SK-N-SH (cell line): ENCODE results near the gene TMEM140.

Experiments used
- GABPA ChIP-seq: IDR thresholded peaks from 2 replicates; pipeline ENCODE4 v1.4.0; 2012; ENCODE audit warnings: low read depth, mild to moderate bottlenecking
- IRF3 ChIP-seq: fragments of 150-350 bp; IDR thresholded peaks from 2 replicates; pipeline ENCODE4 v1.6.1; 2016; ENCODE audit warnings: mild to moderate bottlenecking, low read depth, low read length
- RAD21 ChIP-seq: IDR thresholded peaks from 2 replicates; pipeline ENCODE4 v1.6.1; 2012; ENCODE audit warnings: mild to moderate bottlenecking, low read length
- REST ChIP-seq: IDR thresholded peaks from 2 replicates; pipeline ENCODE4 v1.6.1; 2012; ENCODE audit warnings: mild to moderate bottlenecking, low read depth, low read length, moderate library complexity
- TAF1 ChIP-seq: IDR thresholded peaks from 2 replicates; pipeline ENCODE4 v1.6.1; 2012; ENCODE audit warnings: low read depth, mild to moderate bottlenecking, low read length, moderate library complexity, borderline replicate concordance
- TCF12 ChIP-seq: IDR thresholded peaks from 2 replicates; pipeline ENCODE4 v1.4.0; 2012

- TF ChIP-seq TAF1 (no peak), TCF12 (no peak), RAD21 (no peak), GABPA (no peak), IRF3 (no peak), REST (no peak)
Measured at GRCh38 chr7:135161669-135162068, 13.8 kb downstream of the TMEM140 start.
